ENCODE data around the gene TGFBR1.
"Not testable (repeated sequence)": the region's sequence is repeated elsewhere in the genome, so short reads cannot be mapped to it uniquely, and the experiment has no call there.

GRCh38 chr9:99196484-99196883 lies 91.6 kb downstream of the TGFBR1 start:
- TF ChIP-seq CTCF, EP300, POLR2A (IDR thresholded peaks at IDR 0.05): not testable (repeated sequence)

Measured in gastroesophageal sphincter (tissue), 3 donors.